Left hindlimb (tissue), 1 donor: Measurements from ENCODE around the gene BARX1.
"Not testable (repeated sequence)": the region's sequence is repeated elsewhere in the genome, so short reads cannot be mapped to it uniquely, and the experiment has no call there.

Experiments used
- DNase-seq: peaks from one replicate; pipeline ENCODE4 v3.0.0-alpha.2; 2018

Gene BARX1

GRCh38 chr9:93955111-93955980 is at the start of gene BARX1:
TSS of gene BARX1 (minus strand) at chr9:93955355. CDS start at chr9:93955146, 209 bp downstream.
- DNase-seq = peak; percentile 71

- no peak for DNase-seq
Measured at GRCh38 chr9:94002316-94003140, 47.4 kb upstream of the BARX1 start.

DNA sequence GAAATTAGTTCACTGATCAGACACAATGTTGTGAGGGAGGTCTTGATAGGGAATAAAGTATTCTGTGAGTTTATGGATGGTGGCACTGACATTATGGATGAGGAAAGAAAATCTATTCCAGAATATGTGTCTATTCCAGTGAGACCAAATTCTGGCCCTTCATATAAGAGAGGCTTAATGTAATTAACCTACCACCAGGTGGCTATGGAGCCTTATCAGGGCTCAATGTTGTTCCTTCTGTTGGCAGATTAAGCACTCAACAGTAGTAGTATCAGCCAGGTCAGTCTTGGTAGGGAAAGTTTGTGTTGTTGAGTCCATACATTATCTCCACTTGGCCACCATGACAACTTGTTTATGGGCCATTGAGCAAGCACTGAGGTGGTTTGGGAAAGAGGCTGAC is 41.7 kb upstream of the BARX1 start:
- no peak for DNase-seq

DNA sequence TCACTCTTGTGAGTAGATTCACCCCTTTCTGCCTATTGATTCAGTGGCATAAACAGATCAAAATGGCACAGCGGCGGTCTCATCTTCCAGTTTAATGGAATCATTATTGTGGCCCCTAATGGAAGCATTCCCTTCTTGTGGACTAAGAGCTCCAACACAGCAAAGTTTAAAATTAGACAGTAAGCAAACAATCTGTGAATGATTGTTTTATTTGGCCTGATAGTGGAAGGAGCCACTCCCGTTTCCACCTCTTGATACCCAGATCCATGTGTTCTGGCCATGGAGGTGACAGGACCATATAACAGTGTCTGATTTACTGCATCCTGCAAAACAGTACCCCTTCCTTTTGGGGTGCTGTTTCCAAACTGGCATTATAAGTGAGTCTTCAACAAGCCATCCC is 41.2 kb upstream of the BARX1 start:
- no peak for DNase-seq

GRCh38 chr9:93994545-93994944 is 39.4 kb upstream of the BARX1 start:
- no peak for DNase-seq

DNA sequence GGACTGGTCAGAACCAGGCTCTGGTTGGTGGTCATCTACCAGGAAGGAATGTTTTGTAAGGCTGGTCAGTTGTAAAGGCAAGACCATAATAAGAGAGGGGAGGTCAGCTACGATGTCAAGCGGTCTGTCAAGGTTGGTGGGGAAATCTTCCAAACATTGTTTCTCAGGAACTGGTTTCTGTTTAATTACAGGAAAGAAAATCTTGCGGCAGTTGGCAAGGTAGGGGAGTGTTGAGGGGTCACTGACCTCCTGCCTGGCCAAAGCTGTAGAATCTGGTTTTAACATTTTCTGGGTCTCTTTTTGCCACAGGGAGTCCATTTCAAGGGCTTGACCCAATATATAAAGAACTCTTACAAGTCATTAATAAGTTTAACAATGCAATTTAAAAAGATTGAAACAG is 39.0 kb upstream of the BARX1 start:
- no peak for DNase-seq

- DNase-seq = no peak
Measured at GRCh38 chr9:93992830-93993229, 37.7 kb upstream of the BARX1 start.

- no peak for DNase-seq
Measured at GRCh38 chr9:93990448-93990847, 35.3 kb upstream of the BARX1 start.

DNA sequence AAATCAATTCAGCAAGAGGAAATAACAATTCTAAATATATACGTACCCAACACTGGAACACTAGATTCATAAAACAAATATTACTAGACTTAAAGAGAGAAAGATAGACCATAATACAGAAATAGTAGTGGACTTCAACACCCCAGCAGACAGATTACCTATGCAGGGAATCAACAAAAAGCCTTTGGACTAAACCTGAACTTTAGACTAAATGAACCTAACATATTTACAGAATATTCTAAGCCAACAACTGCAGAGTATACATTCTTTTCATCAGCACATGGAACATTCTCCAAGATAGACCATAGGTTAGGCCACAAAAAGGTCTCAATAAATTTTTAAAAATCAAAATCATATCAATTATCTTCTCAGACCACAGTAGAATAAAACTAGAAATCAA is 32.9 kb upstream of the BARX1 start:
- no peak for DNase-seq

DNA sequence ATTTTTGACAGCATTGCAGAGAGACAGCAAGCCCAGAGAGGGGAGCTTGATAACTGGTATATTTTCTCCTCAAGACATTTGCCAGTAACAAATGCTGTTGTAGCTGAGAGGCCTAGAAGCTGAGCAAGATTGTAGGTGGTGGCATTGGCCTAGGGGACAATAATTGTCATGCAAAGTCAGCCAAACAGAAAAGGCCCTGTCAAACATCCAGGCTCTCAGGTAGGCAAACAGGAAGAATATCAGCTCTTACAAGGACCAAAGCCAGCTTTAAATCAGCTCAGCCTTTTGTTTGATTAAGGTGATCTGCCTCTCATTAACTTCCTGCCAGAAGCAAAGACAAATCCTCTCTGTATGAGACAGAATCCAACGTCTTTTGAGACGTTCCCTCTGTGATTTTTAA is 29.7 kb upstream of the BARX1 start:
- DNase-seq = no peak

GRCh38 chr9:93983875-93984274 is 28.7 kb upstream of the BARX1 start:
- no peak for DNase-seq

GRCh38 chr9:93979721-93980120 is 24.6 kb upstream of the BARX1 start:
- no peak for DNase-seq

GRCh38 chr9:93978551-93978950 is 23.4 kb upstream of the BARX1 start:
- DNase-seq = no peak

DNA sequence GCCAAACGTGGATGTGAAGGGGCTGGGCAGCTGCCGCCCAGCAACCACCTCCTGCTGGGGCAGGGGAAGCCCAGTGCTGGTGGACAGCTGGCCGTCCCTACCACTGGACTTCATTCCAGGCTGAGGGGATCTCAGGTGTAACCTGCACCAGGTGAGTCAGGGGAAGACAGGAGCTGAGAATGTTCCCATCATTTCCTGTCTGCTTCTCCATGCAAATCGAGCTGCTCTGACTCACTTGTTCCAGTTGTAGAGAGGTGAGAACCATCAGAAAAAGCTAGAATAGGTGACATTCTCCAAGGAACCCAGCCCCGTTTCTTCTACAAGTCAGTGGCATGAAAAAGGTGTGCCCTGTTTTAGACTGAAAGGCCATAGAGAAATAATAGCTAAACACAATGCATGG is 21.8 kb upstream of the BARX1 start:
- DNase-seq = no peak

- DNase-seq = no peak
Measured at GRCh38 chr9:93976081-93976480, 20.9 kb upstream of the BARX1 start.

GRCh38 chr9:93975262-93975661 is 20.1 kb upstream of the BARX1 start:
- no peak for DNase-seq

GRCh38 chr9:93974151-93974550 is 19.0 kb upstream of the BARX1 start:
- DNase-seq = no peak

GRCh38 chr9:93972655-93973054 is 17.5 kb upstream of the BARX1 start:
- not testable (repeated sequence) for DNase-seq

DNA sequence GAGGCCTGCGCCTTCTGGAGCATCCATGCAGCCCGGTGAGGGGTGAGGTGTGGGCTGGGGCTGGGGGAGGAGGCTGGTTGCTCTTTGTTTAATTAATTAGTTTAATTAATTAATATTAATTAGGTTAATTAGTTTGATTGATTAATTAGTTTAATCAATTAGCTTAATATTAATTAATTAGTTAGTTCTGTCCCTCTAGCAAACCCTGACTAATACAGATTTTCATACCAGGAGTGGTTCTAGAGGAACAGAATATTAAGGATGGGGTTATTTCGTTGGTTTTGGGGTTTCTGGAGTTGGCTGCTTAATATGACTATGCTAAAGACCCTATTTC is 14.1 kb upstream of the BARX1 start:
- no peak for DNase-seq

- no peak for DNase-seq
Measured at GRCh38 chr9:93968451-93969327, 13.5 kb upstream of the BARX1 start.

GRCh38 chr9:93967020-93967803 is 12.1 kb upstream of the BARX1 start:
- DNase-seq = no peak

- DNase-seq = no peak
Measured at GRCh38 chr9:93965830-93966577, 10.8 kb upstream of the BARX1 start.
